Measurements from ENCODE around the gene ZNRD2.

DNA sequence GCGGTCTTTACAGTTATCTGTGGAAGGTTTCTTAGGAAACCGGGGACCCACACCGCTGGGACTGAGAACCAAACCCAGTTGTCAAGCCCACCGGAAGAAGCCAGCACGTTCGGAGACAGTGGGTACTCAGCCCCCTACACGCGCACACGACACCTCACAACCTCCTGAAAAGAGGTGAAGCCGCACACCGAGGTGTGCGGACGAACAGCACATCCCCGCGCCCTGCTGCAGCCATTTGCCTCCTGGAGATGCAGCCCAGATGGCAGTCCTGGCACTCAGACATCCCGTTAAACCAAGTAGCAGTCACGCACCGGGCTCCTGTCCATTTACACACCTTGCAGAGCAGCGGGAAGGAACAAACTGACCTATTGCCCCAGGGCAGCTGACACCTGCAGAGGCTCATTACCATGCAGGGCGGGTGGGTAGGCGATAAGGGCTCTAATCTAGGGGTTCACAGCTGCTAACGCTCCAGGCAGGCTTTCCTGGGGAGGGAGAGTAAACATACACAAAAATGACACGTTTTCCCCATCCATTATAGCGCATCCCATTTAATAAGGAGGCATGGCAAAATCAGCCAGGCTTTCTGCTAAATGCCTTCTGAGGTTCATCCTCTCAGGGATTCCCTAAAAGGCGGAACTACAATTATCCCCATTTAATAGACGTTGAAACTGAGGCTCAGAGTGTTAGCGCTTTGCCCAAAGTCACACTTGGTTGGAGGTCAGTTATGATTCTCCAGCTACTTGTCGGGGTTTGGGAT, 4.7 kb downstream of the ZNRD2 start:
- no peak for TF ChIP-seq POLR2A (IDR thresholded peaks at IDR 0.05; ENCODE audit: extremely low read depth, insufficient read length)
- TF ChIP-seq, protein P1, sequence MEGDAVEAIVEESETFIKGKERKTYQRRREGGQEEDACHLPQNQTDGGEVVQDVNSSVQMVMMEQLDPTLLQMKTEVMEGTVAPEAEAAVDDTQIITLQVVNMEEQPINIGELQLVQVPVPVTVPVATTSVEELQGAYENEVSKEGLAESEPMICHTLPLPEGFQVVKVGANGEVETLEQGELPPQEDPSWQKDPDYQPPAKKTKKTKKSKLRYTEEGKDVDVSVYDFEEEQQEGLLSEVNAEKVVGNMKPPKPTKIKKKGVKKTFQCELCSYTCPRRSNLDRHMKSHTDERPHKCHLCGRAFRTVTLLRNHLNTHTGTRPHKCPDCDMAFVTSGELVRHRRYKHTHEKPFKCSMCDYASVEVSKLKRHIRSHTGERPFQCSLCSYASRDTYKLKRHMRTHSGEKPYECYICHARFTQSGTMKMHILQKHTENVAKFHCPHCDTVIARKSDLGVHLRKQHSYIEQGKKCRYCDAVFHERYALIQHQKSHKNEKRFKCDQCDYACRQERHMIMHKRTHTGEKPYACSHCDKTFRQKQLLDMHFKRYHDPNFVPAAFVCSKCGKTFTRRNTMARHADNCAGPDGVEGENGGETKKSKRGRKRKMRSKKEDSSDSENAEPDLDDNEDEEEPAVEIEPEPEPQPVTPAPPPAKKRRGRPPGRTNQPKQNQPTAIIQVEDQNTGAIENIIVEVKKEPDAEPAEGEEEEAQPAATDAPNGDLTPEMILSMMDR (IDR thresholded peaks at IDR 0.05; ENCODE audit: low read depth, low read length), result no peak
- TF ChIP-seq, protein P2, sequence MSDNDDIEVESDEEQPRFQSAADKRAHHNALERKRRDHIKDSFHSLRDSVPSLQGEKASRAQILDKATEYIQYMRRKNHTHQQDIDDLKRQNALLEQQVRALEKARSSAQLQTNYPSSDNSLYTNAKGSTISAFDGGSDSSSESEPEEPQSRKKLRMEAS (IDR thresholded peaks at IDR 0.05; ENCODE audit: low read depth, low read length), result no peak

Data from NB4 (cell line).